ENCODE measurements around the gene COX19. TPM values are rescaled to one million over a fixed set of nuclear protein-coding genes. Genes with fewer than 3 reads are reported as not detected.

COX19 gene
- total and polyA plus RNA-seq, 2 experiments from 2014 or later, result 11.7 to 12.6 TPM

GRCh38 chr7:999149-999879 lies 24.0 kb upstream of the COX19 start (continued):
- TF ChIP-seq ZNF462 (CRISPR knock-in tag; IDR thresholded peaks at IDR 0.05) (no peak), NANOG (IDR thresholded peaks at IDR 0.05; ENCODE audit: borderline replicate concordance) (no peak), REST (IDR thresholded peaks at IDR 0.05; ENCODE audit: unreplicated experiment) (no peak)
